Measurements from ENCODE around the gene ABLIM2.

Gene ABLIM2

GRCh38 chr4:8000721-8001491 lies 157.7 kb downstream of the ABLIM2 start:
- DNase-seq (ENCODE audit: low read depth) = no peak

GRCh38 chr4:8000247-8000646 lies 158.4 kb downstream of the ABLIM2 start:
- DNase-seq (ENCODE audit: low read depth) = no peak

- no peak for DNase-seq (ENCODE audit: low read depth)
These were observed 158.9 kb downstream of the ABLIM2 start for GRCh38 chr4:7999695-8000094.

GRCh38 chr4:7999279-7999678 lies 159.3 kb downstream of the ABLIM2 start:
- no peak for DNase-seq (ENCODE audit: low read depth)

GRCh38 chr4:7998447-7998846 lies 160.2 kb downstream of the ABLIM2 start:
- DNase-seq (ENCODE audit: low read depth) = no peak

GRCh38 chr4:7995866-7996265 lies 162.7 kb downstream of the ABLIM2 start:
- DNase-seq (ENCODE audit: low read depth) = no peak

GRCh38 chr4:7995135-7995534 lies 163.5 kb downstream of the ABLIM2 start:
- DNase-seq (ENCODE audit: low read depth) = no peak

GRCh38 chr4:7993671-7994070 lies 164.9 kb downstream of the ABLIM2 start:
- no peak for DNase-seq (ENCODE audit: low read depth)

- no peak for DNase-seq (ENCODE audit: low read depth)
These were observed 165.8 kb downstream of the ABLIM2 start for GRCh38 chr4:7992846-7993245.

GRCh38 chr4:7990807-7991459 lies 167.7 kb downstream of the ABLIM2 start:
- DNase-seq (ENCODE audit: low read depth) = no peak

- no peak for DNase-seq (ENCODE audit: low read depth)
These were observed 169.0 kb downstream of the ABLIM2 start for GRCh38 chr4:7989654-7990053.

- no peak for DNase-seq (ENCODE audit: low read depth)
These were observed 170.2 kb downstream of the ABLIM2 start for GRCh38 chr4:7988437-7988836.

GRCh38 chr4:7987148-7987989 lies 171.2 kb downstream of the ABLIM2 start:
- DNase-seq (ENCODE audit: low read depth) = peak; percentile 49

- peak; percentile 15 for DNase-seq (ENCODE audit: low read depth)
These were observed 172.6 kb downstream of the ABLIM2 start for GRCh38 chr4:7985891-7986441.

- no peak for DNase-seq (ENCODE audit: low read depth)
These were observed 173.5 kb downstream of the ABLIM2 start for GRCh38 chr4:7985072-7985471.

GRCh38 chr4:7984286-7984925 lies 174.2 kb downstream of the ABLIM2 start:
- no peak for DNase-seq (ENCODE audit: low read depth)

- no peak for DNase-seq (ENCODE audit: low read depth)
These were observed 175.3 kb downstream of the ABLIM2 start for GRCh38 chr4:7983296-7983695.

GRCh38 chr4:7981738-7982394 lies 176.7 kb downstream of the ABLIM2 start:
- no peak for DNase-seq (ENCODE audit: low read depth)

- DNase-seq (ENCODE audit: low read depth) = no peak
These were observed 178.6 kb downstream of the ABLIM2 start for GRCh38 chr4:7980036-7980435.

- no peak for DNase-seq (ENCODE audit: low read depth)
These were observed 179.0 kb downstream of the ABLIM2 start for GRCh38 chr4:7979652-7979968.

- no peak for DNase-seq (ENCODE audit: low read depth)
These were observed 179.5 kb downstream of the ABLIM2 start for GRCh38 chr4:7978907-7979651.

Data from fibroblast of gingiva (primary cell).